OCI-LY3 (cell line): Measurements from ENCODE around the gene PPP1R9A.

Experiments used
- EZH2phosphoT487 ChIP-seq: fragments of 200-600 bp; shearing (Covaris generic); IDR thresholded peaks from 2 replicates; pipeline ENCODE4 v1.6.1; 2018; ENCODE audit warnings: antibody characterized with exemption, mixed run types, low read depth
- TF ChIP-seq, protein P1 (sequence below): fragments of 200-600, 300-600 bp; sonication (generic); IDR thresholded peaks from 2 replicates; pipeline ENCODE4 v1.5.1; 2014; ENCODE audit warnings: antibody characterized with exemption, low read length, low read depth

GRCh38 chr7:95172420-95172819, 265.0 kb downstream of the PPP1R9A start:
- TF ChIP-seq, protein P1, sequence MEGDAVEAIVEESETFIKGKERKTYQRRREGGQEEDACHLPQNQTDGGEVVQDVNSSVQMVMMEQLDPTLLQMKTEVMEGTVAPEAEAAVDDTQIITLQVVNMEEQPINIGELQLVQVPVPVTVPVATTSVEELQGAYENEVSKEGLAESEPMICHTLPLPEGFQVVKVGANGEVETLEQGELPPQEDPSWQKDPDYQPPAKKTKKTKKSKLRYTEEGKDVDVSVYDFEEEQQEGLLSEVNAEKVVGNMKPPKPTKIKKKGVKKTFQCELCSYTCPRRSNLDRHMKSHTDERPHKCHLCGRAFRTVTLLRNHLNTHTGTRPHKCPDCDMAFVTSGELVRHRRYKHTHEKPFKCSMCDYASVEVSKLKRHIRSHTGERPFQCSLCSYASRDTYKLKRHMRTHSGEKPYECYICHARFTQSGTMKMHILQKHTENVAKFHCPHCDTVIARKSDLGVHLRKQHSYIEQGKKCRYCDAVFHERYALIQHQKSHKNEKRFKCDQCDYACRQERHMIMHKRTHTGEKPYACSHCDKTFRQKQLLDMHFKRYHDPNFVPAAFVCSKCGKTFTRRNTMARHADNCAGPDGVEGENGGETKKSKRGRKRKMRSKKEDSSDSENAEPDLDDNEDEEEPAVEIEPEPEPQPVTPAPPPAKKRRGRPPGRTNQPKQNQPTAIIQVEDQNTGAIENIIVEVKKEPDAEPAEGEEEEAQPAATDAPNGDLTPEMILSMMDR = no peak
- no peak for TF ChIP-seq EZH2phosphoT487
